Endothelial cell of umbilical vein (primary cell): ENCODE data around the gene NFIA. TPM values are rescaled to one million over a fixed set of nuclear protein-coding genes. Genes with fewer than 3 reads are reported as not detected.
A peak's percentile ranks its signal among the peaks of the same experiment; 100 is the strongest.

ENCODE experiments used
- BruUV-seq: library from RNA; stranded (reverse); fragments of 400-500 nt; replicated peaks from 2 replicates; lab custom pipeline; 2021; lab: Mats Ljungman, UMichigan
- CTCF ChIA-PET: fragments of 300-600, 350-600 bp; sonication (Branson Sonifier 250); formaldehyde crosslinking; loops from one replicate; lab custom pipeline; 2021; ENCODE audit warnings: antibody characterized with exemption, inconsistent platforms; lab: Charles Lee
- POLR2A ChIA-PET: fragments of 300-600, 350-600 bp; sonication (Branson Sonifier 250); formaldehyde crosslinking; loops from one replicate; lab custom pipeline; 2021; ENCODE audit warnings: antibody characterized with exemption, inconsistent platforms; lab: Charles Lee
- DNase-seq: peaks from one replicate; pipeline ENCODE4 v3.0.0-alpha.2; 2011; ENCODE audit warnings: low read depth, low spot score
- FAIRE-seq: peaks from 2 replicates; lab custom pipeline; 2011; peaks lifted over from hg19 to GRCh38; lab: Jason Lieb, UNC
- H2AFZ ChIP-seq: 2 replicates; pipeline ENCODE4 v1.6.0; 2012; ENCODE audit warnings: low read depth, low read length, control low read depth, inconsistent platforms
- H3K27ac ChIP-seq: 2 replicates; pipeline ENCODE4 v1.5.1; 2011; ENCODE audit warnings: low read depth, mild to moderate bottlenecking, control low read depth, low read length, moderate library complexity; ENCODE audit not compliant: insufficient read depth
- H3K27me3 ChIP-seq, 2 experiments: 2 replicates each; pipeline versions ENCODE4 v1.6.0 to v1.6.1; 2011; ENCODE audit warnings: low read length in 2 of 2, mixed read lengths in 1 of 2; ENCODE audit not compliant: control insufficient read depth in 2 of 2, insufficient read depth in 2 of 2
- H3K36me3 ChIP-seq, 2 experiments: 2 replicates in 1 of 2; 3 replicates in 1 of 2; pipeline ENCODE4 v1.5.1; 2011; ENCODE audit warnings: low read length in 2 of 2, mild to moderate bottlenecking in 1 of 2, moderate library complexity in 1 of 2; ENCODE audit not compliant: control insufficient read depth in 2 of 2, insufficient read depth in 2 of 2; ENCODE audit errors: extremely low read depth in 1 of 2
- H3K4me1 ChIP-seq: 3 replicates; pipeline ENCODE4 v1.5.1; 2011; ENCODE audit warnings: mild to moderate bottlenecking, low read length; ENCODE audit not compliant: control insufficient read depth, insufficient read depth; ENCODE audit errors: extremely low read depth
- H3K4me2 ChIP-seq: 2 replicates; pipeline ENCODE4 v1.6.1; 2011; ENCODE audit warnings: low read length, control low read depth, mixed read lengths; ENCODE audit not compliant: insufficient read depth
- H3K4me3 ChIP-seq, 3 experiments: fragments of 200-600 bp in 1 of 3; sonication (generic), shearing (Covaris generic) in 1 of 3; replicated peaks in 1 of 3; 2 replicates each; pipeline ENCODE4 v1.5.1; 2011 to 2016; ENCODE audit warnings: control low read depth in 3 of 3, low read length in 3 of 3, mild to moderate bottlenecking in 2 of 3, inconsistent platforms in 1 of 3, low read depth in 1 of 3, moderate library complexity in 1 of 3; ENCODE audit not compliant: insufficient read depth in 1 of 3
- H3K79me2 ChIP-seq: 2 replicates; pipeline ENCODE4 v1.6.0; 2012; ENCODE audit warnings: low read length, inconsistent platforms; ENCODE audit not compliant: control insufficient read depth, insufficient read depth
- H3K9ac ChIP-seq: replicated peaks from 2 replicates; pipeline ENCODE3; 2011; ENCODE audit warnings: low read length, control low read depth; ENCODE audit not compliant: insufficient read depth; ENCODE audit errors: extremely low read depth
- H3K9me1 ChIP-seq: replicated peaks from 3 replicates; pipeline ENCODE4 v1.6.0; 2011; ENCODE audit warnings: mild to moderate bottlenecking, low read length; ENCODE audit not compliant: control insufficient read depth, insufficient read depth; ENCODE audit errors: extremely low read depth
- H3K9me3 ChIP-seq: replicated peaks from 2 replicates; pipeline ENCODE4 v1.5.1; 2012; ENCODE audit warnings: low read length, inconsistent platforms; ENCODE audit not compliant: control insufficient read depth, insufficient read depth
- H4K20me1 ChIP-seq: replicated peaks from 2 replicates; pipeline ENCODE3; 2011; ENCODE audit warnings: mild to moderate bottlenecking, low read length; ENCODE audit not compliant: control insufficient read depth, insufficient read depth; ENCODE audit errors: extremely low read depth
- EZH2 ChIP-seq: IDR thresholded peaks from 2 replicates; pipeline ENCODE4 v1.6.1; 2012; ENCODE audit warnings: borderline replicate concordance, low read depth, mild to moderate bottlenecking, moderate library complexity, low read length, inconsistent platforms; ENCODE audit not compliant: severe bottlenecking
- FOS ChIP-seq: IDR thresholded peaks from 2 replicates; pipeline ENCODE4 v1.6.1; 2011; ENCODE audit warnings: mild to moderate bottlenecking, low read length, moderate library complexity, borderline replicate concordance; ENCODE audit not compliant: insufficient read depth
- GATA2 ChIP-seq: IDR thresholded peaks from 2 replicates; pipeline ENCODE4 v1.7.0; 2011; ENCODE audit warnings: low read depth, mild to moderate bottlenecking, moderate library complexity, mixed read lengths, low read length; ENCODE audit not compliant: insufficient read length, insufficient read depth
- JUN ChIP-seq: IDR thresholded peaks from 2 replicates; pipeline ENCODE4 v1.6.1; 2011; ENCODE audit warnings: borderline replicate concordance, low read depth; ENCODE audit not compliant: insufficient read length, insufficient read depth
- MYC ChIP-seq: IDR thresholded peaks from one replicate; pipeline ENCODE4 v1.6.1; 2011; ENCODE audit warnings: mild to moderate bottlenecking, low read depth, low read length
- POLR2A ChIP-seq: IDR thresholded peaks from 2 replicates; pipeline ENCODE4 v1.6.1; 2012; ENCODE audit warnings: low read depth, mild to moderate bottlenecking, control low read depth, low read length
- POLR2AphosphoS5 ChIP-seq: IDR thresholded peaks from 2 replicates; pipeline ENCODE4 v1.6.1; 2012; ENCODE audit warnings: low read depth, mild to moderate bottlenecking, control low read depth, low read length, moderate library complexity; ENCODE audit not compliant: insufficient read depth
- dilution Hi-C: fragments of 300-500 bp; cut with MboI; formaldehyde crosslinking; loops from one replicate; pipeline ENCODE4 v1.15.0; 2019; ENCODE audit warnings: low sequenced_read_pairs; ENCODE audit not compliant: extremely low pct_ligation_motif_present
- intact Hi-C: fragments of 100-400 bp; cut with micrococcal nuclease; formaldehyde crosslinking; loops from one replicate; pipeline ENCODE4 v1.10.0; 2022
- polyA plus RNA-seq, 4 experiments: library from polyadenylated mRNA; depleted of rRNA in 3 of 4; stranded (reverse) in 3 of 4; unstranded in 1 of 4; fragments of >200 nt; gene quantifications; 2 replicates each; pipeline versions ENCODE4 v1.2.1 to v1.2.3, GENCODE V29; 2011 to 2012; ENCODE audit warnings: missing spikeins in 1 of 4
- total RNA-seq: library from RNA; stranded (reverse); gene quantifications from 2 replicates; pipeline ENCODE4 v1.2.3, GENCODE V29; 2021
- TF ChIP-seq, protein P1 (sequence below), 2 donors: IDR thresholded peaks; 1 replicate in 1 of 2; 2 replicates in 1 of 2; pipeline ENCODE4 v1.5.1; 2011; ENCODE audit warnings: low read length in 2 of 2, mild to moderate bottlenecking in 2 of 2, moderate library complexity in 2 of 2, control low read depth in 1 of 2, inconsistent platforms in 1 of 2, low read depth in 1 of 2; ENCODE audit not compliant: insufficient read depth in 1 of 2; ENCODE audit errors: extremely low read depth in 1 of 2
- TF ChIP-seq, protein P2 (sequence below): IDR thresholded peaks from 2 replicates; pipeline ENCODE4 v1.6.1; 2011; ENCODE audit not compliant: insufficient read depth, insufficient read length

The NFIA gene
- total and polyA plus RNA-seq, 2 donors (not counting 3 experiments of a cell fraction or from before 2014, with no cell fraction given): 25.5 to 47.0 TPM

DNA sequence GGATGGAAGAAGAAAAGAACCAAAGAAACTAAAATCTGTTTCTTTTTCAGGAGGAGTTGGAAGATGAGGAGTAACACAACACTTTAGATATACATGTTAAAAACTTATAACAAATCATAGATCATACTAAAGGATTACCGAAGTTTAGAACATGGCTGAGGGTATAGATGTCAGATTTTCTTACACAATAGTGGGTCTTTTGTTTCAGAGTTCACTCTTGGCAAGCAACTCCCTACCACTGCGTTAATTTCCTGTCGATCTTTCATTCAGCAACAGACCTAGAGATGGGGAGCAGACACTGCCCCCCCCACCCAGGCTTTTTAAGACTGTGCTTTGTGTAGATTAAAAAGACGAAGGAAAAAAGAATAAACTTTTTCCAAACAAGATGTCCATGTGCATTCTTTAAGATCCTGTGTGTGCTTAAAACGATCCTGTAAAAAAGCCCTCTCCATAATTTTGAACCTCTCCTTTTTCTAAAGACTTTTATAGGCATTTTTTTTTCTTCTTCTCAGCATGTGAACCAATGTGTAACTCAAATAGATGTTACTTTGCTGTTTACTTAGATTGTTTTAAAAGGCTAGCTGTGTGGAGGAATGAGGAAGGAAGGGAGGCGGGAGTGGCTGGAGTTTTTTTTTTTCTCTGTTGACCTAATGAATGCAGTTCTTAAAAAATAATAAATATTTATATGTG lies 50.4 kb downstream of the NFIA start:
- no TSS peak for BruUV-seq
- dilution Hi-C loops: no loop called here
- Histone ChIP-seq H3K9ac (peak overlapping the region; percentile 72), H3K4me2 (peak overlapping the region; percentile 85), H3K4me1 (peaks cover 23% of the 10 kb centered on the region), H2AFZ (peak overlapping the region; percentile 64), H3K9me3 (no peaks in the 10 kb centered on the region), H3K79me2 (peaks cover 16% of the 10 kb centered on the region), H3K27me3 (no peaks in the 10 kb centered on the region), H3K4me3 (peak overlapping the region in 1 of 3 experiments; percentile 53), H3K36me3 (no peaks in the 10 kb centered on the region), H3K27ac (peak overlapping the region; percentile 75), H3K9me1 (no peaks in the 10 kb centered on the region), H4K20me1 (no peaks in the 10 kb centered on the region)
- FAIRE-seq: peak; percentile 76
- intact Hi-C loops: loop anchor here (1.0 to 5.0 kb wide), 4 partner anchors 52 to 206 kb away; no protein-coding TSS in a partner anchor
- ChIA-PET CTCF (no interaction called here), POLR2A (no interaction called here)
- DNase-seq: peak; percentile 91
- no peak for TF ChIP-seq GATA2
- TF ChIP-seq, protein P1, sequence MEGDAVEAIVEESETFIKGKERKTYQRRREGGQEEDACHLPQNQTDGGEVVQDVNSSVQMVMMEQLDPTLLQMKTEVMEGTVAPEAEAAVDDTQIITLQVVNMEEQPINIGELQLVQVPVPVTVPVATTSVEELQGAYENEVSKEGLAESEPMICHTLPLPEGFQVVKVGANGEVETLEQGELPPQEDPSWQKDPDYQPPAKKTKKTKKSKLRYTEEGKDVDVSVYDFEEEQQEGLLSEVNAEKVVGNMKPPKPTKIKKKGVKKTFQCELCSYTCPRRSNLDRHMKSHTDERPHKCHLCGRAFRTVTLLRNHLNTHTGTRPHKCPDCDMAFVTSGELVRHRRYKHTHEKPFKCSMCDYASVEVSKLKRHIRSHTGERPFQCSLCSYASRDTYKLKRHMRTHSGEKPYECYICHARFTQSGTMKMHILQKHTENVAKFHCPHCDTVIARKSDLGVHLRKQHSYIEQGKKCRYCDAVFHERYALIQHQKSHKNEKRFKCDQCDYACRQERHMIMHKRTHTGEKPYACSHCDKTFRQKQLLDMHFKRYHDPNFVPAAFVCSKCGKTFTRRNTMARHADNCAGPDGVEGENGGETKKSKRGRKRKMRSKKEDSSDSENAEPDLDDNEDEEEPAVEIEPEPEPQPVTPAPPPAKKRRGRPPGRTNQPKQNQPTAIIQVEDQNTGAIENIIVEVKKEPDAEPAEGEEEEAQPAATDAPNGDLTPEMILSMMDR (IDR thresholded peaks at IDR 0.05; ENCODE audit: extremely low read depth in 1 of 2, insufficient read depth in 1 of 2, low read depth in 1 of 2, low read length in 2 of 2): no peak
- TF ChIP-seq FOS: no peak
- TF ChIP-seq, protein P2, sequence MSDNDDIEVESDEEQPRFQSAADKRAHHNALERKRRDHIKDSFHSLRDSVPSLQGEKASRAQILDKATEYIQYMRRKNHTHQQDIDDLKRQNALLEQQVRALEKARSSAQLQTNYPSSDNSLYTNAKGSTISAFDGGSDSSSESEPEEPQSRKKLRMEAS: no peak
- no peak for TF ChIP-seq JUN
- no peak for TF ChIP-seq EZH2
- no peak for TF ChIP-seq POLR2A
- no peak for TF ChIP-seq MYC
- TF ChIP-seq POLR2AphosphoS5: no peak
